ENCODE results near the gene PPARA. TPM values are rescaled to one million over a fixed set of nuclear protein-coding genes. Genes with fewer than 3 reads are reported as not detected.

The PPARA gene
- total and polyA plus RNA-seq, 7 donors, result 11.0 to 55.8 (median 37.3) TPM

DNA sequence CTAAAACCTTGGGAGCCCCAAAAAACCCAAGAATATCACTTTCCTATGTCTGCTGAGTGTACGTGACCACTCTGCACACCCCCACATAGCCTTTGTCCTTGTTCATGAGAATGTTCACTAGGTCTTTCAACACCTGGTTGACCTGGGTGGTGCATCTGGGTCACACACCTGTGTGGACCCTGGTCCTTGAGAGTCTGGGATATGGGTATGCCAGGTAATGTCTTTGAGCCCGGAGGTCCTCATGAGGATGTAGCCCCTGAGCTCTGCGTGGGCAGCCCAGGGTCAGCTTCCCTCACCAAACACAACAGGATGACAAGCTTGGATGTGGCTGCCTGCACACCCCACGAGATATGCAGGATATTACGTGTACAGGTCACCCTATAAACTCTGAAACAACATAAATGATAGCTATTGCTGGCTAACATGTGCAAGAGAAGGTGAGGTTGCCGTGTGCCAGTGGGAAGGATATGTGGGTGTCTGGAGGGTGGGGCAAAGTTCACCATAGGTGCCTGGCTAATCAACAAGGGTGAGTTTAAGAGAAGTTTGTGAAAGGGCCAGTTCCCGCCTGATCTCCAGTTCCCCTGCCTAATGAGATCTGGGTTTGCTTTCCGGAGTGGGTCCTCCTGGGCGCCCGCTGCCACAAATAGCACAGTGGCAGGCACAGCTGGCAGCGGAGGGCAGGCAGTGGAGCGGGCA lies 1.4 kb upstream of the PPARA start:
- no peaks in the 10 kb centered on the region for H3K27me3 ChIP-seq (ENCODE audit: insufficient read depth in 3 of 3, low read length in 2 of 3)
- H3K36me3 ChIP-seq (ENCODE audit: insufficient read depth in 1 of 2, low read depth in 1 of 2), result peaks cover 0 to 18% of the 10 kb centered on the region in 2 donors
- peaks cover 44% of the 10 kb centered on the region for H3K4me1 ChIP-seq
- WGBS, 3 donors, result 27 to 31% (median 30%) methylated on average over 12 of the region's 12 CpGs
- peak overlapping the region; percentile 94 for H3K4me3 ChIP-seq
- no peaks in the 10 kb centered on the region for H3K9me3 ChIP-seq
- ATAC-seq, result no peak
- no peak for DNase-seq
- intact Hi-C loops (cut with DNase I), result loop anchor here (5.0 kb wide), 4 partner anchors 98 to 148 kb away; partner anchors contain the start of genes CDPF1 (in 1 of the 2) and GTSE1 (in 1 of the 2)
- TF ChIP-seq, protein P1, sequence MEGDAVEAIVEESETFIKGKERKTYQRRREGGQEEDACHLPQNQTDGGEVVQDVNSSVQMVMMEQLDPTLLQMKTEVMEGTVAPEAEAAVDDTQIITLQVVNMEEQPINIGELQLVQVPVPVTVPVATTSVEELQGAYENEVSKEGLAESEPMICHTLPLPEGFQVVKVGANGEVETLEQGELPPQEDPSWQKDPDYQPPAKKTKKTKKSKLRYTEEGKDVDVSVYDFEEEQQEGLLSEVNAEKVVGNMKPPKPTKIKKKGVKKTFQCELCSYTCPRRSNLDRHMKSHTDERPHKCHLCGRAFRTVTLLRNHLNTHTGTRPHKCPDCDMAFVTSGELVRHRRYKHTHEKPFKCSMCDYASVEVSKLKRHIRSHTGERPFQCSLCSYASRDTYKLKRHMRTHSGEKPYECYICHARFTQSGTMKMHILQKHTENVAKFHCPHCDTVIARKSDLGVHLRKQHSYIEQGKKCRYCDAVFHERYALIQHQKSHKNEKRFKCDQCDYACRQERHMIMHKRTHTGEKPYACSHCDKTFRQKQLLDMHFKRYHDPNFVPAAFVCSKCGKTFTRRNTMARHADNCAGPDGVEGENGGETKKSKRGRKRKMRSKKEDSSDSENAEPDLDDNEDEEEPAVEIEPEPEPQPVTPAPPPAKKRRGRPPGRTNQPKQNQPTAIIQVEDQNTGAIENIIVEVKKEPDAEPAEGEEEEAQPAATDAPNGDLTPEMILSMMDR (IDR thresholded peaks at IDR 0.05), result no peak
- peak overlapping the region; percentile 93 for H3K27ac ChIP-seq

DNA sequence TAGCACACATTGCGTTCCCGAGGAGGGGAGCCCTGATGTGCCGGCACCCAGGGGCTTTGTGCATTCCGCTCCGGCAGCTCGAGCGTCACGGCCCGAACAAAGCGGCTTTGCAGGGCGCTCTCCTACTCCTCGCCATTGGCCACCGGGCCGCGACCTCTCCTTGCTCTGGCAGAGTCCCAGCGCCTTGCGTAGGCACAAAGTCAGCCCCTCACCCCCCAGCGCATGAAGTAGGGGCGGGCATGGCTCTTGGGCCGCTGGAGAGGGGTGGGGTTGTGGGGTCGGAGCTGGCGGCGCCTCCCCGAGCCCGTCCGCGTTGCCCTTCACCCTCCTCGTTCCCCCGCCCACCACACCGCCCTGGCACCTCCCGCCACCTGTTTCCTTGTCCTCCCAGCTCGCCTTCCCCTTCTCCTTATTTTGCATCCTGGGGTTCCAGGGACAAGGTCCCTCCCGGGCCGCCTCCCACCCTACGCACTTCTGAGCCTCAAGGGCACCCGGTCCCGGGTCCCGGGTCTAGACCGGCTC lies 753 bp upstream of the PPARA start:
- Histone ChIP-seq H3K27ac (peak overlapping the region; percentile 93), H3K36me3 (ENCODE audit: insufficient read depth in 1 of 2, low read depth in 1 of 2) (peaks cover 0 to 24% of the 10 kb centered on the region in 2 donors), H3K27me3 (ENCODE audit: insufficient read depth in 3 of 3, low read length in 2 of 3) (no peaks in the 10 kb centered on the region), H3K9me3 (no peaks in the 10 kb centered on the region), H3K4me1 (peaks cover 45% of the 10 kb centered on the region), H3K4me3 (peak overlapping the region; percentile 94)
- TF ChIP-seq, protein P1 (IDR thresholded peaks at IDR 0.05), result no peak
- 0 to 1% (median 1%) methylated on average over 25 to 39 of the region's 39 CpGs for WGBS, 3 donors
- peak; percentile 37 to 63 (median 54) for ATAC-seq
- DNase-seq, result peak; percentile 54 to 84
- intact Hi-C loops (cut with DNase I), result loop anchor here (5.0 kb wide), 4 partner anchors 98 to 148 kb away; partner anchors contain the start of genes CDPF1 (in 1 of the 2) and GTSE1 (in 1 of the 2)

DNA sequence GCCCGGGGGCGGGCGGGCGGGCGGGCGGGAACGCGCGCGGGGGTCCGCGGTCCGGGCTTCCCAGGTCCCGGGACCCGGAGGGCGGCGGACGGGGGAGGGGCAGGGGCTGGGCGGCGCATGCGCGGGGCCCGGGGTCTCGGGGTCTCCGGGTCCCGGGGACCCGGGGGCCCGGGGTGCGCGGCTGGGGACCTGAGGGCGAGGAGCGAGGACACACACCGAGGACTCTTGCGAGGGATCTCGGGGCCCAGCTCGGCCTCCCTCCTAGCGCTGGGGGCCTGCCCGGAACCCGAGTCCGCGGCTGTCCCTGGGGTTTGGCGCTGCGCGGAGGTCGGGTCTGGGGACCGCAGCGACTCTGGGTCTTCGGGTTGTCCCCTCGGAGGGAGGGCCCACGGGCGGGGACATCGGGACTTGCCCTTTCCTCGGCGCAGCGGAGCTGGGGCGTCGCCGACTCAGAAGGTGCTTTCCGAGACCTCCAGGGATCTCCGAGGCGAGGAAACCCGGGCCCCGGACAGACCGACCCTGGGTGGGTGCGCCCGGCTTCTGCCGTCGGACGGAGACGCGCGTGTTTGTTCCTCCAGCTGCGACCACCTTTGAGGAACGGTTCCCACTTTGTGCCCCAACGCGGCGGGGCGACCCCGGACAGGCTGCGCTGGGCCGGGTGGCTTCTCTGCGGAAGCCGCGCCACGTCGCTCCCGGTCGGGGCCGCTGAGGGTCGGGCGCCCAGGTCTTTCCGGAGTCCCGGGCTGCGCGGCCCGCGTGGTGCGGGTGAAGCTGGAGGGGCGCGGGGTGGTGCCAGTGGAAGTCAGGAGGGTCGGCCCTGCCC lies 540 bp downstream of the PPARA start:
- H3K4me3 ChIP-seq, result peak overlapping the region; percentile 94
- TF ChIP-seq, protein P1 (IDR thresholded peaks at IDR 0.05), result no peak
- peaks cover 0 to 25% of the 10 kb centered on the region in 2 donors for H3K36me3 ChIP-seq (ENCODE audit: insufficient read depth in 1 of 2, low read depth in 1 of 2)
- DNase-seq (peak; percentile 55 to 71), ATAC-seq (peak; percentile 7 to 36 (median 15))
- peaks cover 49% of the 10 kb centered on the region for H3K4me1 ChIP-seq
- H3K27ac ChIP-seq, result peak overlapping the region; percentile 92
- no peaks in the 10 kb centered on the region for H3K27me3 ChIP-seq (ENCODE audit: insufficient read depth in 3 of 3, low read length in 2 of 3)
- H3K9me3 ChIP-seq, result no peaks in the 10 kb centered on the region
- intact Hi-C loops (cut with DNase I), result no loop called here
- WGBS, 3 donors, result 0 to 1% (median 0%) methylated on average over 55 to 100 of the region's 101 CpGs

DNA sequence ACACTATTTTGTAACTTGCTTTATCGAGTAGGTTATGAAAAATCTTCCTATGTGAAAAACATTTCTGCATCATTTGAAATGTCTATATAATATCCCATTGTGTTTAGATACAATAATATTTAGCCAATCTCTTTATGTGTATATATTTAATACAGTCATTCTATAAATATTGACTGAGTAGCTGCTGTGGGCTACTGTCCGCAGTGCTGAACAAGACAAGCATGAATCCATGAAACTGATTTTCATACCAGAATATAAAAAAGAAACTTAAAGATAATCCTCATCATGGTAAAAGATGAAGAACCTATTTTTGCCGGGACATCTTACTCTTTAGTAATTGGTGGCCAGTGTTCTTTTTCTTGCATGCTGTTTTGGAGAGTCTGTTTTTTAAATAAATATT lies 3.6 kb downstream of the PPARA start:
- H3K4me1 ChIP-seq, result peaks cover 33% of the 10 kb centered on the region
- WGBS, 3 donors, result 90 to 95% (median 94%) methylated on average over 3 of the region's 3 CpGs
- TF ChIP-seq, protein P1 (IDR thresholded peaks at IDR 0.05), result no peak
- peaks cover 0 to 25% of the 10 kb centered on the region in 2 donors for H3K36me3 ChIP-seq (ENCODE audit: insufficient read depth in 1 of 2, low read depth in 1 of 2)
- H3K9me3 ChIP-seq, result no peaks in the 10 kb centered on the region
- H3K4me3 ChIP-seq, result no peak overlapping the region
- H3K27me3 ChIP-seq (ENCODE audit: insufficient read depth in 3 of 3, low read length in 2 of 3), result no peaks in the 10 kb centered on the region
- H3K27ac ChIP-seq, result no peak overlapping the region
- no peak for DNase-seq
- no peak for ATAC-seq
- intact Hi-C loops (cut with DNase I), result no loop called here

Data from psoas muscle (tissue), 8 donors.